Measurements from ENCODE around the gene FAM20A. TPM values are rescaled to one million over a fixed set of nuclear protein-coding genes. Genes with fewer than 3 reads are reported as not detected.

FAM20A gene
- total RNA-seq, 2 donors from 2014 or later = under 0.01 to 1.3 TPM

DNA sequence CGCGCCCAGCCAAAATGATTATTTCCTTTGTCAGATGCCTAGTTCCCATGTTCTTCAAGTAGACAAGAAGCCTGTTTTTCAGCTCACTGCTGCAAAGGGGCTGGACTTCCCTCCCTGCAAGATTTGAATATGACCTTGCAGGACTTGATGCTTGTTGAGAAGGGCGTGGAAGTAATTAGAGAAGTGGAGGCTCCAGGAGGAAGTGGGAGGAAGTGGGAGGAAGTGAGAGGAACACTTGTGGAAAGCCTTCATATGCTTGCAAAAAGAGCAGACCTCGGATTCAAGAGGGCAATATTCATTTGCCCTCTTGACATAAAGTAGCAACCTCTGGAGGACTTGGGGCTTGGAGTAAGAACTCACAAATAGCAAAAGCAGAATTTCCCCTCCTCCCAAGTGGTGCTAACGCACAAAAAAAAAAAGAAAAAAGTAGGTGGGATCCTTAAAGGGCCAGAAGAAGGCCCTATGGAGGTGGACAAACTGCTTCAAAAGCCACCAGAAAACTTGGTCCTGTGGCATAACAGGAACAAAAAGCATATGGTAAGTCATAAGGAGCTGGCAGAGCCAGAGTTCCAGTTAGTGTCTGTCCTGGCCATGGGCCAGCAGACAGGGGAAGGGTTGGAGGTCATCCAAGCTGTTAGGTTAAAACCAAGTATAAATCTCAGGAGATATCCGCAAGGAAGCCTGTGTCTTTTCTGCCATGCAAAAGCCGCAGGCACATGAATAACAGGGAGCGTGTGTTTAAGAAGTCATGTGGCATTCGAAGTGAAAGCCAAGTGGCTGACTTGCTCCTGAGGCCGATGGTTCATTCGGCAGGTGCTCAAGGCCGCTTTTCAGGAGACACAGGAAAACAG lies 109.6 kb downstream of the FAM20A start:
- 16 to 32% methylated on average over 12 of the region's 12 CpGs for WGBS, 2 donors
- intact Hi-C loops (cut with DNase I) = no loop called here
- peak; percentile 84 for ATAC-seq

DNA sequence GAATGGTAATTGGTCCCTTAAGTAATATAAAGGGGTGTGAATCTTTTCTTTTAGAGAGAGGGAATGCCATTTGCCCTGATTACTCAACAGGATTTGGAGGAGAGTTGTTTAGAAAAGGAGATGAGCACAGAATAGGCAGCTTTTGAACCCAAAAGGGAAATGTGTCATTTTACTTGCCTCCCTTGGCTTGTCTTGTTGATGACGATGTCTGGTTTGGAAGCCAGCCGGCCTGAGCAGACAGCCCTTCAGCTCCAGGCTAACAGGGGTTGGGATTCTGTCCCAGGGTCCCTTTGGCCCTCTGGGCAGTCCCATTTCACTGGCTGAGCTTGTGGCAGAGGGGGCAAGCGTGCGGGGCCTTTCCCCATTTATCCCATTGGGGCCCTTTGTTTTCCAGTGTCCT lies 111.2 kb downstream of the FAM20A start:
- ATAC-seq (no peak), DNase-seq (no peak)
- no peak overlapping the region for H3K27ac ChIP-seq
- TF ChIP-seq, protein P1, sequence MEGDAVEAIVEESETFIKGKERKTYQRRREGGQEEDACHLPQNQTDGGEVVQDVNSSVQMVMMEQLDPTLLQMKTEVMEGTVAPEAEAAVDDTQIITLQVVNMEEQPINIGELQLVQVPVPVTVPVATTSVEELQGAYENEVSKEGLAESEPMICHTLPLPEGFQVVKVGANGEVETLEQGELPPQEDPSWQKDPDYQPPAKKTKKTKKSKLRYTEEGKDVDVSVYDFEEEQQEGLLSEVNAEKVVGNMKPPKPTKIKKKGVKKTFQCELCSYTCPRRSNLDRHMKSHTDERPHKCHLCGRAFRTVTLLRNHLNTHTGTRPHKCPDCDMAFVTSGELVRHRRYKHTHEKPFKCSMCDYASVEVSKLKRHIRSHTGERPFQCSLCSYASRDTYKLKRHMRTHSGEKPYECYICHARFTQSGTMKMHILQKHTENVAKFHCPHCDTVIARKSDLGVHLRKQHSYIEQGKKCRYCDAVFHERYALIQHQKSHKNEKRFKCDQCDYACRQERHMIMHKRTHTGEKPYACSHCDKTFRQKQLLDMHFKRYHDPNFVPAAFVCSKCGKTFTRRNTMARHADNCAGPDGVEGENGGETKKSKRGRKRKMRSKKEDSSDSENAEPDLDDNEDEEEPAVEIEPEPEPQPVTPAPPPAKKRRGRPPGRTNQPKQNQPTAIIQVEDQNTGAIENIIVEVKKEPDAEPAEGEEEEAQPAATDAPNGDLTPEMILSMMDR (IDR thresholded peaks at IDR 0.05) = no peak
- TF ChIP-seq POLR2A (IDR thresholded peaks at IDR 0.05) = no peak
- 69 to 80% methylated on average over 3 to 4 of the region's 4 CpGs for WGBS, 2 donors
- H3K9me3 ChIP-seq = no peaks in the 10 kb centered on the region
- H3K36me3 ChIP-seq (replicated peaks in 1 of 2; ENCODE audit: insufficient read depth in 1 of 2, low read depth in 2 of 2) = no peaks in the 10 kb centered on the region
- no peak overlapping the region for H3K4me3 ChIP-seq
- peaks cover 31% of the 10 kb centered on the region for H3K4me1 ChIP-seq
- H3K27me3 ChIP-seq = no peaks in the 10 kb centered on the region
- intact Hi-C loops (cut with DNase I) = no loop called here

More for the DNA sequence above, 109.6 kb downstream of the FAM20A start:
- Histone ChIP-seq H3K4me3 (no peak overlapping the region), H3K9me3 (no peaks in the 10 kb centered on the region), H3K27me3 (no peaks in the 10 kb centered on the region), H3K36me3 (replicated peaks in 1 of 2; ENCODE audit: insufficient read depth in 1 of 2, low read depth in 2 of 2) (no peaks in the 10 kb centered on the region), H3K27ac (peak overlapping the region; percentile 46 to 84 (median 82)), H3K4me1 (peaks cover 31% of the 10 kb centered on the region)
- peak; percentile 70 to 83 (median 77) for DNase-seq
- TF ChIP-seq, protein P1 (IDR thresholded peaks at IDR 0.05) = no peak
- peak in 1 of 3 donors; percentile 40 for TF ChIP-seq POLR2A (IDR thresholded peaks at IDR 0.05)

Other genes with a start within 250 kb of the FAM20A start
- gene WIPI1, start 143.9 kb downstream of the FAM20A start, total RNA-seq = 10 to 100 TPM; 20.5 to 22.4 TPM
- gene PRKAR1A, start 88.9 kb downstream of the FAM20A start, total RNA-seq = 10 to 100 TPM; 71.2 to 80.7 TPM